Stimulated activated CD4-positive, alpha-beta T cell treated with anti-CD3 and anti-CD28 coated beads, Interleukin-15, amount 100 ng/mL, for 24 hours (primary cell): Measurements from ENCODE around the gene SF3A1.

ENCODE experiments used
- DNase-seq: peaks from one replicate; pipeline ENCODE4 v3.0.0-alpha.2; 2020

The SF3A1 gene

GRCh38 chr22:30321461-30321860, 35.2 kb downstream of the SF3A1 start:
- no peak for DNase-seq

- DNase-seq = no peak
Measured at GRCh38 chr22:30320021-30320556, 36.6 kb downstream of the SF3A1 start.

- DNase-seq = no peak
Measured at GRCh38 chr22:30318799-30319419, 37.8 kb downstream of the SF3A1 start.

DNA sequence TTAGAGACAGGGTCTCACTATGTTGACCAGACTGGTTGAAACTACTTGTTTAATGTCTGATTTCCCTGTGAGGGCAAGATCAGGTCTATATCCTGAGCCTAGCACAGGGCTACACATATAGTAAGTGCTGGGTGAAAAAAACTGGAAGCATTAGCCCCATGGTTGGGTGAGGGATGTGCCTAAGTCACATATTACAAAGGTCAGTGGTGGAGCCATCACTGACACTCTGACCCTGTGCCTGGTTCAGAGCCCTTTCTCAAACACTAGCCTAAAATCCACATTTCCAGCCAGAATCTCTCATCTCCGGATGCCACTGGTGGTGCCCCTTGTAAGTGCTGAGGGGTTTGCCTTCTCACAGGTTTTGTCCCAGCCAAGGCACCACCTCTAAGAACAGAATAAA, 38.9 kb downstream of the SF3A1 start:
- no peak for DNase-seq

GRCh38 chr22:30315962-30316576, 40.6 kb downstream of the SF3A1 start:
- no peak for DNase-seq

- peak; percentile 62 for DNase-seq
Measured at GRCh38 chr22:30314915-30315314, 41.8 kb downstream of the SF3A1 start.

GRCh38 chr22:30313527-30314363, 42.9 kb downstream of the SF3A1 start:
- DNase-seq = no peak

- peak; percentile 46 for DNase-seq
Measured at GRCh38 chr22:30312053-30312452, 44.6 kb downstream of the SF3A1 start.

- no peak for DNase-seq
Measured at GRCh38 chr22:30310881-30311771, 45.6 kb downstream of the SF3A1 start.

- no peak for DNase-seq
Measured at GRCh38 chr22:30309951-30310741, 46.5 kb downstream of the SF3A1 start.

DNA sequence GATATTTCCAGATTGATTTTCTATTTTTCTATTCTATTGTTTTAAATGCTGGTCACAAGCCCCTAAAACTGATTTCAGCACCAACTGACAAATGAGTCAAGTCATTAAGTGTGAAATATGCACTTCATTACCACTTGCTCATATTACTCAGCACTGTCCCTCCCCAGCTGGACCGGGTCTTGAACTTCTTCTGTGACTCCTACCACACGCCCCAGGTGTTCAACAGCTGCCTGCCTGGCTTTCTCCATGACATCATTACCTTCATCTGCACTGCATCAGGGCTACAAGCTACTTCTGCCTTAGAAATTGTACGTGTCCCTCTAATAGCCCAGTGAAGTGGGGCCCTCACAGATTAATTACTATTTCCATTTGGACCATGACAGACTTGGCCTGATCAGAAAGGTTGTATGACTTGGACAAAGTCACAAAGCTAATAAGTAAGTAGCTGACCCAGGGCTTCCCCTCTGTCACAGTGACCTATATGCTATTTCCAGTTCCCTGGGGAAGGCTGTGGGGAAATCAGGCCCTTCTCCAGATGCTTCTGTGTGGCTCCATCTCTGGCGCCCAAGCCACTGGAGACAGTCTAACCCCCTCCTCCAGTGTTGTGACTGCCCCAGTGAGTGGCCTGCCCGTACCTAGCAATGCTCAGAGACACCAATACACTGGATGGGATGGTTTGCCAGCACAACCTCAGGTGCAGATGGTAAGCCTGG, 48.0 kb downstream of the SF3A1 start:
- DNase-seq = peak; percentile 47

- DNase-seq = no peak
Measured at GRCh38 chr22:30308093-30308492, 48.6 kb downstream of the SF3A1 start.

- DNase-seq = no peak
Measured at GRCh38 chr22:30307041-30307574, 49.6 kb downstream of the SF3A1 start.

GRCh38 chr22:30306627-30307011, 50.1 kb downstream of the SF3A1 start:
- DNase-seq = no peak

DNA sequence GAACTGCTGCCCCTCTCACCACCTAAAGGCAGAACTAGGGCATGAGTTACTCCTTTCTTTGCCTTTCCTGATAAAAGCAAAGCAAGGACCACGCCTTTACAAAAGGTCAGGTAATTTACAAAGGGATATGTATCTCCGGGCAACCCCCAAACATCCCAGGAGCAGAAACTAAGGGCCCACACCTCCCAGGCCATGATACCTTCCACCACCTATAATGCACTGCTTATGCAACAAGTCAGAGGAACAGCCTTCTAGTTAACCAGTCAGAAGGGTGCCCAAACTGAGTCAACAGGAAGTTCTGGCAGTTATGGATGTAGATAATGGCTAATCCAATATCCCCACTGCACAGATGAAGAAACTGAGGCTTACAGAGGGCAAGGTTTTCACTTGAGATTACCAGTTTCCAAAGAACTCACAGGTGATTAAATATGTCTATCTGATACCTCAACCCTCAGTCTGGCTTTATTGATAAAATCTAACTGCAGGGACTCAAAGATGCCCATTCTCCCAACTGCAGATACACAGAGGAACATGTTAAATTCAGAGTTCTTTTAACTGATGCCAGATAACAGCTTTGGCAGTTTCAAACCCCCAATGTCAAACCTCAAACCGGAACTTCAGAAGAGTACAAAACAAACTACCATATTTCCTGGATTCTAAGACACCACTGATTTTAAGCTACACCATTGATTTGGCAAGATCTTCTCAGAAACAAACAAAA, 50.6 kb downstream of the SF3A1 start:
- DNase-seq = no peak

- DNase-seq = peak; percentile 58
Measured at GRCh38 chr22:30305519-30305905, 51.2 kb downstream of the SF3A1 start.

DNA sequence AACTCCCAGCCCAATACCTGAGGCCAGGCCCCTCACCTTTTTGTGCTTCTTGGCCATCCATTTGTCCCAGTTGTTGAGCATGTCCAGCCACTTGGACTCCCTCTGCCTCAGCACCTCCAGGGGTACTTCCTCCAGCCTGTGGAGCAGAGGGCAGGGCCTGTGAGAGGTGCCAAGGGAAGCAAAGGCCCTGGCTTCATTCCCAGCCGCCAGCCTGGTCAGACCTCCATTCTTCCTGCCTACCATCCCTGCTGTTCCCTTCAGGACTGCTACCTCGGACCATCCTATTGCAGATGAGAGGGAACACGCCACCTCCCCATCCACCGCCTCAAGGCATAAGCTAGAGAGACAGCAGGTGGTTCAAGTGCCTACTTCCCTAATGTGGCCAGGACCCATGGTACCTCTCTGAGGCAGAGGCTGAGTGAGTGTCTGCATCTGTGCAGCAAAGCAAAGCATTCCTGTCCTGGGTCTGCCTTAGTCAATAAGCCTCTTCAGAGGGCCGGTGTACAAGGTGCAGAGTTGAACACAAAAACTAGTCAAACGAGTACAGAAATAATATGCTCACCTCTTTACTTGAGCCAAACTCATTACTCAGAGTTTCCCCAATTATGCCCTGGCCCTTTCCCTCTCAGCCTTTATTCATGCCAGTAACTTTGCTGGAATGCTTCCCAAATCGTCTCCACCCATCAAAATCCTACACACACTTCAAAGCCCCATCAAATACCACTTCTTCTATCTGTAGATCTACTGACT, 52.0 kb downstream of the SF3A1 start:
- DNase-seq = no peak

DNA sequence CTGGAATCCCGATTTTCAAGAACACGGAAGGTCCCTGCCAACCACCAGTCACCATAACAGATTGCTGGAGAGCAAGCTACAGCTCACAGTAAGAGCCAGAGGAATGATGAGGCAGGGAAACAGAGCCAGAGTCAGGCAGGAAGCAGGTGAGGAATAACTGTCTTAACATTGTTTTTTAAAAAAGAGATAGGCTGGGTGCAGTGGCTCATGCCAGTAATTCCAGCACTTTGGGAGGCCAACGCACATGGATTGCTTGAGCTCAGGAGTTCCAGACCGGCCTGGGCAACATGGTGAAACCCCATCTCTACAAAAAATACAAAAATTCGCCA, 53.9 kb downstream of the SF3A1 start:
- no peak for DNase-seq

DNA sequence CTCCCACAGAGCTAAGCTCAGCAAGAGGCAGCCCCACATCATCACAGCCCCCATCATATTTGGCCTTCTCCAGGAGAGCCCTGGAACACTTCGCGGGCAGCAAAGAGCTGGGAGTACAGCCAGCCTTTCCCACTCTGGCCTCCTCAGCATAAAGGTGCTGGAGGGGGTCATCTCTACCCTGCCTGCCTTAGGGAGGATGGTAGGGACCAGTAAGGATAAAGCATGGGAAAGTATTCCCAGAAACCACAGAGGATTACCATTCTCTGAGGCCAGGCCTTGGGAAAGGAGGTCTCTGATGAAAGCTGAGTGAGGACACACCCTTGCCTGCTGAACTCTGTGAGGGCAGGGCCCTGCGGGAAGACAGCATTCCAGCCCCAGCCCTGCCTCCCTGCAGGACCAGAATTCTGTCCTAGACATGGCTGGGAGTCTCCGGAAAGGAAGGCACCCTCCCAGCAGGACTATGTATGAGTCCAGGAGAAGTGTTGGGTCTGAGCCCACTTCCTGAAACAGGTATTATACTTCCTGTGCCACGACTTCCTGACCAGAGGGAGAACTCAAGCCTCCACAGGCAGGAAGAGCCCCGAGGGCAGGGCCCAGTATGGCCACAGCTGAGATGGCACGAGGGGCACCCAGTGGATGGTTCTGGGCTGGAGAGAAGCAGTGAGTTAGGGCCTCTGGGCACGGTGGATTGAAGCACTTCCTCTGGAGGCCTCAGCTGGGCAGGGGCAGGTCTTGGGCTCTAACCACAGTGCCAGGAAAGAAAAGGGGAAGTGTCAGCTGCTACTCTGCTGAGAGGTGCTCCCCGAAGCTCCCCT, 54.5 kb downstream of the SF3A1 start:
- no peak for DNase-seq
